Prostate gland (tissue), 2 donors: ENCODE data around the gene WWOX. TPM values are rescaled to one million over a fixed set of nuclear protein-coding genes. Genes with fewer than 3 reads are reported as not detected.

Source experiments
- DNase-seq: peaks from one replicate; pipeline ENCODE4 v3.0.0-alpha.2; 2019; ENCODE audit warnings: low spot score
- H3K27ac ChIP-seq, 2 donors: fragments of 200-600 bp; sonication (generic); 2 replicates each; pipeline ENCODE4 v1.5.1; 2017 to 2019
- H3K27me3 ChIP-seq: fragments of 200-600 bp; sonication (generic); replicated peaks from 2 replicates; pipeline ENCODE4 v1.5.1; 2019; ENCODE audit not compliant: insufficient read depth
- H3K36me3 ChIP-seq, 2 donors: fragments of 200-600 bp; sonication (generic); 1 replicate in 1 of 2; 2 replicates in 1 of 2; pipeline versions ENCODE4 v1.5.1 to v1.8.1; 2017 to 2019
- H3K4me1 ChIP-seq: fragments of 200-600 bp; sonication (generic); replicated peaks from 2 replicates; pipeline ENCODE4 v1.5.1; 2019
- H3K4me3 ChIP-seq, 2 donors: fragments of 200-600 bp; sonication (generic); 2 replicates each; pipeline ENCODE4 v1.5.1; 2017 to 2019
- H3K9me3 ChIP-seq: fragments of 200-600 bp; sonication (generic); 2 replicates; pipeline ENCODE4 v1.5.1; 2017
- CTCF ChIP-seq, 4 experiments: fragments of 200-600 bp in 2 of 4; fragments of 450-650 bp in 2 of 4; sonication (generic) in 2 of 4; IDR thresholded peaks; 1 replicate in 3 of 4; 2 replicates in 1 of 4; pipeline ENCODE4 v1.5.1; 2016 to 2019; ENCODE audit warnings: antibody characterized with exemption in 4 of 4, mild to moderate bottlenecking in 2 of 4, moderate library complexity in 2 of 4
- POLR2A ChIP-seq: fragments of 450-650 bp; IDR thresholded peaks from one replicate; pipeline ENCODE4 v1.6.1; 2016; ENCODE audit warnings: antibody characterized with exemption, mild to moderate bottlenecking
- POLR2AphosphoS5 ChIP-seq: sonication (generic); formaldehyde crosslinking; IDR thresholded peaks from one replicate; pipeline ENCODE4 v1.6.1; 2017; ENCODE audit warnings: antibody characterized with exemption
- WGBS: methylation state at CpG from one replicate; pipeline ENCODE4 v1.1.5; 2018; 5-methylcytosine and 5-hydroxymethylcytosine counted together
- intact Hi-C: fragments of 100-400 bp; cut with DNase I; formaldehyde crosslinking; loops from one replicate; pipeline ENCODE4 v1.14.2; 2022
- total RNA-seq, 2 donors: library from RNA; depleted of rRNA; stranded (reverse); fragments of >200 nt; gene quantifications; one replicate each; pipeline ENCODE4 v1.1.0, GENCODE V29; 2016

Gene WWOX
- total RNA-seq, 2 donors from 2014 or later = 93.2 to 99.4 TPM

- intact Hi-C loops = no loop called here
- no peaks in the 10 kb centered on the region for H3K4me1 ChIP-seq
- no peak for DNase-seq
- no peaks in the 10 kb centered on the region for H3K9me3 ChIP-seq
- H3K27ac ChIP-seq = no peak overlapping the region
- H3K27me3 ChIP-seq = no peaks in the 10 kb centered on the region
- TF ChIP-seq POLR2A = no peak
- no peak for TF ChIP-seq CTCF (IDR thresholded peaks at IDR 0.05)
- no peak for TF ChIP-seq POLR2AphosphoS5
- H3K36me3 ChIP-seq = no peaks in the 10 kb centered on the region
- H3K4me3 ChIP-seq = no peak overlapping the region
- 65% methylated on average over 4 of the region's 4 CpGs for WGBS
Observed at GRCh38 chr16:78535098-78535497, 435.6 kb downstream of the WWOX start.

GRCh38 chr16:78537511-78537910, 438.1 kb downstream of the WWOX start:
- Histone ChIP-seq H3K4me3 (no peak overlapping the region), H3K4me1 (no peaks in the 10 kb centered on the region), H3K27ac (no peak overlapping the region), H3K36me3 (no peaks in the 10 kb centered on the region), H3K9me3 (no peaks in the 10 kb centered on the region), H3K27me3 (no peaks in the 10 kb centered on the region)
- TF ChIP-seq CTCF (IDR thresholded peaks at IDR 0.05) (no peak), POLR2A (no peak), POLR2AphosphoS5 (no peak)
- no peak for DNase-seq
- intact Hi-C loops = no loop called here
- WGBS = 95% methylated on average over 10 of the region's 10 CpGs

GRCh38 chr16:78538292-78538691, 438.8 kb downstream of the WWOX start:
- no peak for DNase-seq
- intact Hi-C loops = no loop called here
- Histone ChIP-seq H3K27ac (no peak overlapping the region), H3K9me3 (no peaks in the 10 kb centered on the region), H3K4me3 (no peak overlapping the region), H3K4me1 (no peaks in the 10 kb centered on the region), H3K36me3 (no peaks in the 10 kb centered on the region), H3K27me3 (no peaks in the 10 kb centered on the region)
- WGBS = 76% methylated on average over 9 of the region's 9 CpGs
- no peak for TF ChIP-seq POLR2A
- no peak for TF ChIP-seq POLR2AphosphoS5
- TF ChIP-seq CTCF (IDR thresholded peaks at IDR 0.05) = no peak

- H3K9me3 ChIP-seq = no peaks in the 10 kb centered on the region
- H3K27me3 ChIP-seq = no peaks in the 10 kb centered on the region
- WGBS = 90% methylated on average over 3 of the region's 3 CpGs
- H3K4me1 ChIP-seq = no peaks in the 10 kb centered on the region
- no peaks in the 10 kb centered on the region for H3K36me3 ChIP-seq
- DNase-seq = no peak
- no peak overlapping the region for H3K27ac ChIP-seq
- intact Hi-C loops = no loop called here
- H3K4me3 ChIP-seq = no peak overlapping the region
- TF ChIP-seq POLR2AphosphoS5 (no peak), POLR2A (no peak), CTCF (IDR thresholded peaks at IDR 0.05) (no peak)
Observed at GRCh38 chr16:78538919-78539318, 439.5 kb downstream of the WWOX start.

- no peaks in the 10 kb centered on the region for H3K9me3 ChIP-seq
- intact Hi-C loops = no loop called here
- H3K4me3 ChIP-seq = no peak overlapping the region
- no peak overlapping the region for H3K27ac ChIP-seq
- WGBS = 95% methylated on average over 7 of the region's 7 CpGs
- no peaks in the 10 kb centered on the region for H3K4me1 ChIP-seq
- no peak for DNase-seq
- H3K36me3 ChIP-seq = no peaks in the 10 kb centered on the region
- TF ChIP-seq CTCF (IDR thresholded peaks at IDR 0.05) = no peak
- no peaks in the 10 kb centered on the region for H3K27me3 ChIP-seq
Observed at GRCh38 chr16:78542419-78542818, 443.0 kb downstream of the WWOX start.
